Suprapubic skin (tissue), 4 donors: ENCODE measurements around the gene GLP2R. TPM values are rescaled to one million over a fixed set of nuclear protein-coding genes. Genes with fewer than 3 reads are reported as not detected.

Experiments used
- DNase-seq, 2 donors: peaks; one replicate each; pipeline ENCODE4 v3.0.0-alpha.2; 2019; ENCODE audit warnings: low spot score in 2 of 2
- H3K27ac ChIP-seq: fragments of 200-600 bp; sonication (generic); one replicate; pipeline ENCODE4 v1.5.1; 2019
- H3K27me3 ChIP-seq: fragments of 200-600 bp; sonication (generic); one replicate; pipeline ENCODE4 v1.5.1; 2019
- H3K36me3 ChIP-seq: fragments of 200-600 bp; sonication (generic); one replicate; pipeline ENCODE4 v1.5.1; 2019
- H3K4me1 ChIP-seq: fragments of 200-600 bp; sonication (generic); one replicate; pipeline ENCODE4 v1.5.1; 2019
- H3K4me3 ChIP-seq: fragments of 200-600 bp; sonication (generic); one replicate; pipeline ENCODE4 v1.5.1; 2019; ENCODE audit warnings: mild to moderate bottlenecking
- H3K9me3 ChIP-seq: fragments of 200-600 bp; sonication (generic); one replicate; pipeline ENCODE4 v1.5.1; 2019
- EP300 ChIP-seq: sonication (generic); formaldehyde crosslinking; IDR thresholded peaks from one replicate; pipeline ENCODE4 v1.6.1; 2017; ENCODE audit warnings: antibody characterized with exemption
- POLR2A ChIP-seq, 2 donors: fragments of 450-650 bp; IDR thresholded peaks; one replicate each; pipeline ENCODE4 v1.6.1; 2017; ENCODE audit warnings: antibody characterized with exemption in 2 of 2, mild to moderate bottlenecking in 2 of 2, moderate library complexity in 2 of 2
- POLR2AphosphoS5 ChIP-seq, 3 donors: sonication (generic); formaldehyde crosslinking; IDR thresholded peaks; one replicate each; pipeline ENCODE4 v1.6.1; 2017; ENCODE audit warnings: antibody characterized with exemption in 3 of 3
- whole genome bisulfite sequencing: methylation state at CpG from one replicate; pipeline ENCODE4 v1.1.5; 2018; 5-methylcytosine and 5-hydroxymethylcytosine counted together
- total RNA-seq, 4 donors: library from RNA; depleted of rRNA; stranded (reverse); fragments of >200 nt; gene quantifications; one replicate each; pipeline ENCODE4 v1.1.0, GENCODE V29; 2016
- TF ChIP-seq, protein P1 (sequence below), 2 donors: fragments of 200-600 bp in 1 of 2; fragments of 450-650 bp in 1 of 2; sonication (generic) in 1 of 2; IDR thresholded peaks; one replicate each; pipeline ENCODE4 v1.5.1; 2016 to 2019; ENCODE audit warnings: antibody characterized with exemption in 2 of 2, mild to moderate bottlenecking in 1 of 2, moderate library complexity in 1 of 2

GLP2R gene
- total RNA-seq, 4 donors from 2014 or later = 0.40 to 0.76 (median 0.49) TPM; not detected in 1

DNA sequence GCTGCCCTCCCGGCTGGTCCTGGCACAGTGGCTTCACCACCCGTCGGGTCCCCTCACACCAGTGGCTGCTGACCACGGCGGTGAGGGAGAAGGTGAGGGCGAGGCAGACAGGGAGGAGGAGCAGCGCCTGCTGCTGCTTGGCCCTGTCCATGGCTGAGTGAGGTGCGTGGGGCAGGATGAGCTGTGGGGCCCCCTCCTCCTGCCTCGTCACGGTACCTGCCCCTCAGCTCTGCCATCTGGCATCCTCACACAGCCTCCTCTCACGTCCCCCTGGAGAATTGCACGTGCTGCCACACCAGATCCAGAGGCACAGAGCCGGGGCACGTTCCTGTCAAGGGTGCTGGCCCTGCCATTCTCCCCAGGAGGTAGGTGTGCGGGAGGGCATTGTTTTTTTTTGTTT, 3.8 kb upstream of the GLP2R start, which contains the start of gene GSG1L2:
GSG1L2 (minus strand) TSS at position 159 of the 400 bp plus-strand sequence; CDS start at position 151, 8 bp downstream.
- WGBS = 57% methylated on average over 8 of the region's 15 CpGs
- TF ChIP-seq, protein P1, sequence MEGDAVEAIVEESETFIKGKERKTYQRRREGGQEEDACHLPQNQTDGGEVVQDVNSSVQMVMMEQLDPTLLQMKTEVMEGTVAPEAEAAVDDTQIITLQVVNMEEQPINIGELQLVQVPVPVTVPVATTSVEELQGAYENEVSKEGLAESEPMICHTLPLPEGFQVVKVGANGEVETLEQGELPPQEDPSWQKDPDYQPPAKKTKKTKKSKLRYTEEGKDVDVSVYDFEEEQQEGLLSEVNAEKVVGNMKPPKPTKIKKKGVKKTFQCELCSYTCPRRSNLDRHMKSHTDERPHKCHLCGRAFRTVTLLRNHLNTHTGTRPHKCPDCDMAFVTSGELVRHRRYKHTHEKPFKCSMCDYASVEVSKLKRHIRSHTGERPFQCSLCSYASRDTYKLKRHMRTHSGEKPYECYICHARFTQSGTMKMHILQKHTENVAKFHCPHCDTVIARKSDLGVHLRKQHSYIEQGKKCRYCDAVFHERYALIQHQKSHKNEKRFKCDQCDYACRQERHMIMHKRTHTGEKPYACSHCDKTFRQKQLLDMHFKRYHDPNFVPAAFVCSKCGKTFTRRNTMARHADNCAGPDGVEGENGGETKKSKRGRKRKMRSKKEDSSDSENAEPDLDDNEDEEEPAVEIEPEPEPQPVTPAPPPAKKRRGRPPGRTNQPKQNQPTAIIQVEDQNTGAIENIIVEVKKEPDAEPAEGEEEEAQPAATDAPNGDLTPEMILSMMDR (IDR thresholded peaks at IDR 0.05) = no peak
- no peak for TF ChIP-seq EP300
- TF ChIP-seq POLR2AphosphoS5 (IDR thresholded peaks at IDR 0.05) = no peak
- no peak for TF ChIP-seq POLR2A (IDR thresholded peaks at IDR 0.05)
- Histone ChIP-seq H3K27me3 (peaks cover 5% of the 10 kb centered on the region), H3K4me3 (no peak within 1 kb of the TSS), H3K9me3 (no peaks in the 10 kb centered on the region), H3K27ac (no peak within 1 kb of the TSS), H3K36me3 (no peaks in the 10 kb centered on the region), H3K4me1 (no peaks in the 10 kb centered on the region)
- DNase-seq = no peak

DNA sequence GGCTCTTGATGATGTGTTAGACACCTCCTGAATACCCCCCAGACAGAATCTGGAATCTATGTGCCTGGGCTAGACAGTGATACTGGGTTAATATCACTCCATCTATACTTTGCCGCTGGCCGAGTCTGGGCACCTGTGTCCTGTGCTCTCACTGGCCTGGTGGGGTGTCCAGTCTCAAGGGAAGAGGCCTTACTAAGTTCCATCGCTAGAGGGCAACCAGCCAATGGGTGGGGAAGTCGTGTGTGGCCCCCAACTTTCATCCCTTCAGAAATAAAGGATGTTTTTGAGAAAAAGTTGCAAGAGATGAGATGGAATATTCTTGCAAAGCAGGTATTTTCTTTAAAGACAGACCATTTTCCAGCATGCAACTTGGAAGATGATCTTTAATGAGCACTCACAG, 1.6 kb upstream of the GLP2R start:
- peak in 1 of 2 donors; percentile 13 for DNase-seq
- 58% methylated on average over 4 of the region's 4 CpGs for WGBS
- H3K4me3 ChIP-seq = no peak overlapping the region
- H3K36me3 ChIP-seq = no peaks in the 10 kb centered on the region
- H3K9me3 ChIP-seq = no peaks in the 10 kb centered on the region
- no peak overlapping the region for H3K27ac ChIP-seq
- TF ChIP-seq, protein P1 (IDR thresholded peaks at IDR 0.05) = no peak
- TF ChIP-seq POLR2A (IDR thresholded peaks at IDR 0.05) (no peak), POLR2AphosphoS5 (IDR thresholded peaks at IDR 0.05) (no peak), EP300 (no peak)
- H3K4me1 ChIP-seq = peaks cover 3% of the 10 kb centered on the region
- peaks cover 5% of the 10 kb centered on the region for H3K27me3 ChIP-seq

DNA sequence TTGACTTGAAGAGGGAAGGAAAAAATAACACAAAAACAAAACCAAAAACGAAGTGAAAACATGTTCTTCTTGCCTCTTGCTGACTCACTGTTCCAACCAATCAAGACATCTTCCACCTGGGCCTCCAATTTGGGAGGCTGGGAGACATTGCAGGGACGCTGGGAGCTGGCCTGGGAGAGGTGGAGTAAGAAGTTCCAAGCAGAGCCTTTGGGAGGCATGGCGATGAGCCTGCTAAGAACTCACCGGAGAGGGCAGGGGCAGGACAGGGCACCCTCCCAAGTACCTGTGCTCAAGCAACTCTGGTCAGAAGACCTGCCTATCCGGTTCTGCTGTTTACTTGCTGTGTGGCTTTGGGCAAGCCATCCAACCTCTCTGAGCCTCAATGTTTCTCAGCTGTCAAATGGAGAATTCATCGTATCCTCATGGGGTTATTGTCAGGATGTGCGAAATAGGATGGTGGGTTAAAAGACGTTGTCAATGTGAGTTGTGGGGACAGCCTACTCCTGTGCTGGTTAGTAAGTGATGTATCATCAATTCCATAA, 856 bp upstream of the GLP2R start:
- Histone ChIP-seq H3K4me1 (peaks cover 3% of the 10 kb centered on the region), H3K27ac (no peak overlapping the region), H3K4me3 (no peak overlapping the region), H3K9me3 (no peaks in the 10 kb centered on the region), H3K27me3 (peaks cover 5% of the 10 kb centered on the region), H3K36me3 (no peaks in the 10 kb centered on the region)
- peak in 1 of 2 donors; percentile 26 for DNase-seq
- TF ChIP-seq, protein P1 (IDR thresholded peaks at IDR 0.05) = no peak
- TF ChIP-seq EP300 (no peak), POLR2AphosphoS5 (IDR thresholded peaks at IDR 0.05) (no peak), POLR2A (IDR thresholded peaks at IDR 0.05) (no peak)
- WGBS = 72% methylated on average over 8 of the region's 8 CpGs

DNA sequence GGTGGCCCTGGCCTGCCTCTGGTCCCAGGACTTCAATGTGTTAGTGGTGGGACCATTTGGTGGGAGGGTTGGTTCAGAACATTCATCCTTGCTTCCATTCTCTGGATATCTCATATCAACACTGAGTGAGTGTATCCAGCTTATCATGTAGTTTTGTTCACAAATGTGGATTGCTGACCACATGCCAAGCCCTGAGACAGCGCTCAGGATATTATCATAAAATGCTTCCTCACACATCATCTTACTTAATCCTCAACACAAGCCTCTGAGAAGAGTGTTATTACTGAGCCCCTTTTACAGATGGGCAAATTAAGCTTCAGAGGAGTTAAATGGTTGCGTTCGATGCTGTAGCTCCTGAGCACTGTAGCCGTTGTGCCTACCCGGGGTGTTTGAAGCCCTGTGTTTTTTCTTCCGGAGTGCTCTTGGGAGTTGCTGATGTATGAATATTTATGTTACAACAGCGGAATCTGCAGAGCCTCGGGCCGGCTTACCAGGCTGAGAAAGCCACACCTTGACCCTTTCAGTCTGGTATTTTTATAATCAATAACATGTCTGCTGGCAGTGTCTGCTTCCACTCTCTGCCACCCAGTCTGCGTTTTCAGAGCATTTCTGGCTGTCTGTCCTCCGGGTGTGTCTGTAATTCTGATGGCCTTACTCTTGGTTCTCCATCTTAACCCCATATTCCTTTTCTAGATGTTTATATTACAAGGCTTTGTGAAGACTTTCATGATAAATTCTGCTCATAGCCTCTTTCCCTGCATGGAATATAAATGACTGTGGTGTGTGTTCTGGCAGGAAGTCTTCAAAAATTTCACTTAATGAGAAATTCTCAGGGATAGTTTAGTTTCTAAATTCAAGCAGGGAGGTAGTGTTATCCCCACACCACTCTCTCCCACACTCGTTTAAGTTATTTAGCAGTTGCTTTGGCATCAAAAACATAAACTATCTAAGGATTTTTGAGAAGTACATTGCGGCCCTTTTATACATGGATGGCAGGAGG, 2.9 kb downstream of the GLP2R start:
- no peak overlapping the region for H3K27ac ChIP-seq
- no peak overlapping the region for H3K4me3 ChIP-seq
- H3K27me3 ChIP-seq = peaks cover 3% of the 10 kb centered on the region
- TF ChIP-seq, protein P1 (IDR thresholded peaks at IDR 0.05) = no peak
- no peak for TF ChIP-seq POLR2A (IDR thresholded peaks at IDR 0.05)
- no peak for TF ChIP-seq EP300
- no peak for TF ChIP-seq POLR2AphosphoS5 (IDR thresholded peaks at IDR 0.05)
- no peaks in the 10 kb centered on the region for H3K9me3 ChIP-seq
- H3K36me3 ChIP-seq = no peaks in the 10 kb centered on the region
- peaks cover 3% of the 10 kb centered on the region for H3K4me1 ChIP-seq
- peak in 1 of 2 donors; percentile 27 for DNase-seq
- 43% methylated on average over 12 of the region's 13 CpGs for WGBS

DNA sequence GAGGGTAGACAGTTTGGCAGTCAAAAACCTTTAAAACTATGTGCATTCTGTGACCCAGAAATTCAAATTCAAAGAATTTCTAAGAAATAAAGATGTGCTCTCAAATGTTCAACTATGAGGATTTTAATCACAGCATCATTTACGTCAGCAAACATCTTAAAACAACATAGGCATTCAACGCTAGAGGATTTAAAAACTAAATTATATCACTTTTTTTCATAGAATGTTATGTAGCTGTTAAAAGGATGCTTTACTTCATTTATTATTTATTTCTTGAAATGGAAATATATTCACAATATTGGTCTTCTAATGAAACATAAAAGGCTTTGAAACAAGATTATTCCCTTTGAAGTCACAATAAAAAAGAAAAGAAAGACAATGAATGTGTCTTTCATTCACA, 3.6 kb downstream of the GLP2R start:
- TF ChIP-seq POLR2A (IDR thresholded peaks at IDR 0.05) = no peak
- TF ChIP-seq EP300 = no peak
- TF ChIP-seq, protein P1 (IDR thresholded peaks at IDR 0.05) = no peak
- no peak for TF ChIP-seq POLR2AphosphoS5 (IDR thresholded peaks at IDR 0.05)
- H3K36me3 ChIP-seq = no peaks in the 10 kb centered on the region
- peaks cover 3% of the 10 kb centered on the region for H3K4me1 ChIP-seq
- no peaks in the 10 kb centered on the region for H3K27me3 ChIP-seq
- no peak for DNase-seq
- no peaks in the 10 kb centered on the region for H3K9me3 ChIP-seq
- no peak overlapping the region for H3K27ac ChIP-seq
- no peak overlapping the region for H3K4me3 ChIP-seq
- 84% methylated on average over 2 of the region's 2 CpGs for WGBS
